ENCODE data around the gene DDX49. TPM values are rescaled to one million over a fixed set of nuclear protein-coding genes. Genes with fewer than 3 reads are reported as not detected.

Gene DDX49
- 30.2 TPM for polyA plus RNA-seq

- peaks cover 5% of the 10 kb centered on the region for H3K36me3 Mint-ChIP-seq
- peaks cover 4 to 33% (median 21%) of the 10 kb centered on the region in 3 donors for H3K4me1 Mint-ChIP-seq
- H3K27ac Mint-ChIP-seq: peak within 1 kb of the TSS; percentile 16 to 98 (median 94)
- H3K4me3 Mint-ChIP-seq: peak within 1 kb of the TSS; percentile 59 to 98 (median 94)
- no peaks in the 10 kb centered on the region for H3K9me3 Mint-ChIP-seq
- no peaks in the 10 kb centered on the region for H3K27me3 Mint-ChIP-seq
These were observed at the start of gene DDX49, which contains the start of gene COPE for GRCh38 chr19:18919086-18919899. Gene DDX49, plus strand, starts transcription at chr19:18919715. Its CDS starts 27 bp downstream, at chr19:18919742. Gene COPE, minus strand, starts transcription at chr19:18919387. Its CDS starts 39 bp downstream, at chr19:18919348.

GRCh38 chr19:18869781-18870530, 49.6 kb upstream of the DDX49 start:
- Mint-ChIP-seq H3K36me3 (no peaks in the 10 kb centered on the region), H3K27me3 (no peaks in the 10 kb centered on the region), H3K9me3 (no peaks in the 10 kb centered on the region), H3K4me1 (peaks cover 5% of the 10 kb centered on the region in 3 donors), H3K4me3 (no peak overlapping the region), H3K27ac (no peak overlapping the region)

GRCh38 chr19:18870531-18871172, 48.9 kb upstream of the DDX49 start:
- Mint-ChIP-seq H3K4me3 (peak overlapping the region in 3 of 4 donors; percentile 46 to 65 (median 58)), H3K36me3 (no peaks in the 10 kb centered on the region), H3K9me3 (no peaks in the 10 kb centered on the region), H3K27me3 (no peaks in the 10 kb centered on the region), H3K27ac (peak overlapping the region in 1 of 3 donors; percentile 45), H3K4me1 (peaks cover 5% of the 10 kb centered on the region in 3 donors)

- H3K4me1 Mint-ChIP-seq: peaks cover 5% of the 10 kb centered on the region in 3 donors
- H3K9me3 Mint-ChIP-seq: no peaks in the 10 kb centered on the region
- H3K36me3 Mint-ChIP-seq: no peaks in the 10 kb centered on the region
- peak overlapping the region; percentile 1 to 78 (median 45) for H3K27ac Mint-ChIP-seq
- no peaks in the 10 kb centered on the region for H3K27me3 Mint-ChIP-seq
- peak overlapping the region in 3 of 4 donors; percentile 20 to 87 (median 50) for H3K4me3 Mint-ChIP-seq
These were observed 48.0 kb upstream of the DDX49 start for GRCh38 chr19:18871543-18871942.

- Mint-ChIP-seq H3K4me3 (no peak overlapping the region), H3K27ac (peak overlapping the region in 1 of 3 donors; percentile 39), H3K27me3 (no peaks in the 10 kb centered on the region), H3K36me3 (no peaks in the 10 kb centered on the region), H3K4me1 (peaks cover 2 to 5% (median 4%) of the 10 kb centered on the region in 3 donors), H3K9me3 (peaks cover 0 to 3% (median 0%) of the 10 kb centered on the region in 3 donors)
These were observed 43.8 kb upstream of the DDX49 start for GRCh38 chr19:18875726-18876125.

- Mint-ChIP-seq H3K4me3 (no peak overlapping the region), H3K36me3 (no peaks in the 10 kb centered on the region), H3K27me3 (no peaks in the 10 kb centered on the region), H3K9me3 (peaks cover 0 to 3% (median 0%) of the 10 kb centered on the region in 3 donors), H3K4me1 (peaks cover 0 to 2% (median 1%) of the 10 kb centered on the region in 3 donors), H3K27ac (peak overlapping the region in 1 of 3 donors; percentile 63)
These were observed 42.6 kb upstream of the DDX49 start for GRCh38 chr19:18876865-18877264.

GRCh38 chr19:18878058-18878797, 41.3 kb upstream of the DDX49 start:
- Mint-ChIP-seq H3K9me3 (peaks cover 0 to 3% (median 0%) of the 10 kb centered on the region in 3 donors), H3K27me3 (no peaks in the 10 kb centered on the region), H3K4me3 (no peak overlapping the region), H3K36me3 (no peaks in the 10 kb centered on the region), H3K27ac (no peak overlapping the region), H3K4me1 (peaks cover 0 to 2% (median 0%) of the 10 kb centered on the region in 3 donors)

GRCh38 chr19:18878858-18879578, 40.5 kb upstream of the DDX49 start:
- H3K36me3 Mint-ChIP-seq: no peaks in the 10 kb centered on the region
- H3K4me3 Mint-ChIP-seq: no peak overlapping the region
- H3K27ac Mint-ChIP-seq: no peak overlapping the region
- H3K9me3 Mint-ChIP-seq: peaks cover 0 to 3% (median 0%) of the 10 kb centered on the region in 3 donors
- peaks cover 0 to 2% (median 0%) of the 10 kb centered on the region in 3 donors for H3K4me1 Mint-ChIP-seq
- H3K27me3 Mint-ChIP-seq: no peaks in the 10 kb centered on the region

- Mint-ChIP-seq H3K27me3 (no peaks in the 10 kb centered on the region), H3K9me3 (peaks cover 0 to 3% (median 0%) of the 10 kb centered on the region in 3 donors), H3K36me3 (no peaks in the 10 kb centered on the region), H3K27ac (no peak overlapping the region), H3K4me1 (peaks cover 0 to 2% (median 0%) of the 10 kb centered on the region in 3 donors), H3K4me3 (no peak overlapping the region)
These were observed 39.7 kb upstream of the DDX49 start for GRCh38 chr19:18879579-18880373.

- H3K9me3 Mint-ChIP-seq: peaks cover 0 to 3% (median 0%) of the 10 kb centered on the region in 3 donors
- H3K4me1 Mint-ChIP-seq: peaks cover 0 to 2% (median 0%) of the 10 kb centered on the region in 3 donors
- H3K27ac Mint-ChIP-seq: no peak overlapping the region
- no peak overlapping the region for H3K4me3 Mint-ChIP-seq
- no peaks in the 10 kb centered on the region for H3K27me3 Mint-ChIP-seq
- no peaks in the 10 kb centered on the region for H3K36me3 Mint-ChIP-seq
These were observed 38.0 kb upstream of the DDX49 start for GRCh38 chr19:18881491-18881890.

GRCh38 chr19:18883526-18884304, 35.8 kb upstream of the DDX49 start:
- H3K4me3 Mint-ChIP-seq: no peak overlapping the region
- H3K27ac Mint-ChIP-seq: no peak overlapping the region
- no peaks in the 10 kb centered on the region for H3K27me3 Mint-ChIP-seq
- no peaks in the 10 kb centered on the region for H3K4me1 Mint-ChIP-seq
- H3K36me3 Mint-ChIP-seq: no peaks in the 10 kb centered on the region
- H3K9me3 Mint-ChIP-seq: no peaks in the 10 kb centered on the region

GRCh38 chr19:18886972-18887371, 32.5 kb upstream of the DDX49 start:
- Mint-ChIP-seq H3K4me1 (no peaks in the 10 kb centered on the region), H3K9me3 (no peaks in the 10 kb centered on the region), H3K27me3 (peaks cover 4% of the 10 kb centered on the region), H3K36me3 (no peaks in the 10 kb centered on the region), H3K27ac (no peak overlapping the region), H3K4me3 (no peak overlapping the region)
